GM18861 (cell line): ENCODE results near the gene FOSB.

Source experiments
- ATAC-seq: cut with Tn5 transposase; IDR thresholded peaks from one replicate; pipeline ENCODE4 v1.9.1; 2021; ENCODE audit not compliant: unreplicated experiment

FOSB gene

GRCh38 chr19:45522010-45522941 is 54.5 kb downstream of the FOSB start:
- ATAC-seq, result no peak

- ATAC-seq, result peak; percentile 76
These were observed 56.0 kb downstream of the FOSB start for GRCh38 chr19:45523642-45524256.

- no peak for ATAC-seq
These were observed 56.9 kb downstream of the FOSB start for GRCh38 chr19:45524575-45525129.
